ENCODE measurements around the gene RGMB.

GRCh38 chr5:98763001-98763630 is 10.3 kb upstream of the RGMB start:
- TF ChIP-seq MAX (IDR thresholded peaks at IDR 0.05) (no peak), TAF1 (IDR thresholded peaks at IDR 0.05; ENCODE audit: low read depth) (no peak), RAD21 (IDR thresholded peaks at IDR 0.05; ENCODE audit: low read depth) (no peak), NFIC (IDR thresholded peaks at IDR 0.05) (no peak), EP300 (IDR thresholded peaks at IDR 0.05; ENCODE audit: borderline replicate concordance) (no peak), EGR1 (IDR thresholded peaks at IDR 0.05) (no peak), REST (IDR thresholded peaks at IDR 0.05; ENCODE audit: low read depth) (no peak), YY1 (IDR thresholded peaks at IDR 0.05; ENCODE audit: low read depth) (no peak), CREB1 (IDR thresholded peaks at IDR 0.05; ENCODE audit: low read depth) (no peak), FOXM1 (IDR thresholded peaks at IDR 0.05; ENCODE audit: borderline replicate concordance, low read depth) (no peak), CEBPB (IDR thresholded peaks at IDR 0.05) (no peak), USF1 (IDR thresholded peaks at IDR 0.05) (no peak), ZBTB7A (IDR thresholded peaks at IDR 0.05; ENCODE audit: low read depth) (no peak)

Measured in Ishikawa (cell line).